Gastroesophageal sphincter (tissue), 4 donors: ENCODE data around the gene MACC1. TPM values are rescaled to one million over a fixed set of nuclear protein-coding genes. Genes with fewer than 3 reads are reported as not detected.
A peak's percentile ranks its signal among the peaks of the same experiment; 100 is the strongest.

Source experiments
- ATAC-seq: fragments of 150-250 bp; one replicate; pipeline ENCODE4 v1.9.1; 2016; ENCODE audit warnings: mild to moderate bottlenecking, moderate library complexity
- H3K27ac ChIP-seq, 4 donors: fragments of 200-600 bp; sonication (generic) in 3 of 4; 1 replicate in 3 of 4; 2 replicates in 1 of 4; pipeline ENCODE4 v1.5.1; 2016 to 2019
- H3K27me3 ChIP-seq: fragments of 200-600 bp; sonication (generic); one replicate; pipeline ENCODE4 v1.5.1; 2019
- H3K36me3 ChIP-seq, 2 donors: fragments of 200-600 bp; sonication (generic); one replicate each; pipeline ENCODE4 v1.5.1; 2019; ENCODE audit warnings: control low read depth in 1 of 2
- H3K4me1 ChIP-seq, 3 donors: fragments of 200-600 bp; sonication (generic); 1 replicate in 2 of 3; 2 replicates in 1 of 3; pipeline ENCODE4 v1.5.1; 2016 to 2019; ENCODE audit warnings: control low read depth in 2 of 3
- H3K4me3 ChIP-seq, 2 donors: fragments of 200-600 bp; sonication (generic); one replicate each; pipeline ENCODE4 v1.5.1; 2019; ENCODE audit warnings: mild to moderate bottlenecking in 1 of 2, moderate library complexity in 1 of 2
- H3K9me3 ChIP-seq, 3 donors: fragments of 200-600 bp; sonication (generic); one replicate each; pipeline ENCODE4 v1.5.1; 2017 to 2019; ENCODE audit warnings: control low read depth in 2 of 3
- EP300 ChIP-seq: sonication (generic); formaldehyde crosslinking; IDR thresholded peaks from one replicate; pipeline ENCODE4 v1.6.1; 2017; ENCODE audit warnings: antibody characterized with exemption, mild to moderate bottlenecking
- POLR2A ChIP-seq, 2 donors: fragments of 450-650 bp; IDR thresholded peaks; one replicate each; pipeline ENCODE4 v1.6.1; 2017; ENCODE audit warnings: antibody characterized with exemption in 2 of 2, mild to moderate bottlenecking in 2 of 2, moderate library complexity in 1 of 2
- POLR2AphosphoS5 ChIP-seq: sonication (generic); formaldehyde crosslinking; IDR thresholded peaks from one replicate; pipeline ENCODE4 v1.6.1; 2017; ENCODE audit warnings: antibody characterized with exemption
- WGBS, 2 donors: methylation state at CpG; one replicate each; pipeline ENCODE4 v1.1.5; 2018; ENCODE audit warnings: low coverage in 1 of 2; 5-methylcytosine and 5-hydroxymethylcytosine counted together
- total RNA-seq, 4 donors: library from RNA; depleted of rRNA; stranded (reverse); fragments of >200 nt; gene quantifications; one replicate each; pipeline ENCODE4 v1.1.0, GENCODE V29; 2016
- TF ChIP-seq, protein P1 (sequence below), 4 experiments: fragments of 200-600 bp in 2 of 4; fragments of 450-650 bp in 2 of 4; sonication (generic) in 1 of 4; IDR thresholded peaks; one replicate each; pipeline ENCODE4 v1.5.1; 2017 to 2019; ENCODE audit warnings: antibody characterized with exemption in 4 of 4, mild to moderate bottlenecking in 2 of 4, moderate library complexity in 2 of 4

The MACC1 gene
- total RNA-seq, 4 donors from 2014 or later: under 0.01 to 2.9 (median 0.25) TPM

DNA sequence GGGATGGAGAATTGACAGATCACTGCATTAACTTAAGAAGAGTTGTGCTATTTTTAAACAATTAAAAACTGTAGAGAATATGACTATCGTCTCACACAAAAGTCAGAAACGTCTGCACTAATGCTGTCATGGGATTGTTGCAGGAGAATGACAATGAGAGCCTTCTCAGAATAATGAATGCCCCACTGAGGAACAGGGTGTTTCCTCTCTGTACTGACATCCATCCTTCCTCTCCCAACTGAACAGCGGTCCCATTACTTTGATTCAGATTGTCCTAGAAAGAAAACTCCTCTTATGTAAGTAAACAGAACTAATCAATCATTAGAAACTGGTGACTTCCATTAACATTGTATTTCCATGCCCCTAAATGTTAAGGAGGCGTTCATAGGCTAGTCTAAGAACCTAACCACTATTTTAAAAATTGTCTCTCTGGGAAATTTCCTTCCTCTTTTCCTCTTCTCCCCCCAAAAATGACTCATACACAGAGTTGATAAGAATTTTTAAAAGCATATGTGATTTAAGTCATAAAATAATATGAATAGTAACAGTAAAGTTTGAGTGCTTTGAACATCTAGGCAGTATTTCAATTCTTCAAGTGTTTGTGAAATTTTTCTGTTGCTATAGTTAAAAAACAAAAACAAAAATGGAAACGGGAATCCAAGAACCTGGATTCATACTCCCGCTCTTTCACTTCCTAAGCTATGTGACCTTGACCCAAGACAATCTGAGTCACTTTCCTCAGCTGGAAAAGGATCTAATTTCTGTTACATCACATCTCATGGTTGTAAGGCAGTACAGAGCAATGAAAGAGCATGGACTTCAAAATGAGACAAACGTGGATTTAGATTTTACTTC, 12.7 kb upstream of the MACC1 start:
- TF ChIP-seq POLR2A (IDR thresholded peaks at IDR 0.05): no peak
- TF ChIP-seq POLR2AphosphoS5: peak; percentile 18
- TF ChIP-seq EP300: no peak
- no peaks in the 10 kb centered on the region for H3K27me3 ChIP-seq
- H3K9me3 ChIP-seq: no peaks in the 10 kb centered on the region
- 35 to 48% methylated on average over 7 of the region's 7 CpGs for WGBS, 2 donors
- peak; percentile 86 for ATAC-seq
- H3K4me3 ChIP-seq: no peak overlapping the region
- H3K4me1 ChIP-seq: no peaks in the 10 kb centered on the region
- H3K36me3 ChIP-seq: no peaks in the 10 kb centered on the region
- peak overlapping the region in 1 of 4 donors; percentile 21 for H3K27ac ChIP-seq

DNA sequence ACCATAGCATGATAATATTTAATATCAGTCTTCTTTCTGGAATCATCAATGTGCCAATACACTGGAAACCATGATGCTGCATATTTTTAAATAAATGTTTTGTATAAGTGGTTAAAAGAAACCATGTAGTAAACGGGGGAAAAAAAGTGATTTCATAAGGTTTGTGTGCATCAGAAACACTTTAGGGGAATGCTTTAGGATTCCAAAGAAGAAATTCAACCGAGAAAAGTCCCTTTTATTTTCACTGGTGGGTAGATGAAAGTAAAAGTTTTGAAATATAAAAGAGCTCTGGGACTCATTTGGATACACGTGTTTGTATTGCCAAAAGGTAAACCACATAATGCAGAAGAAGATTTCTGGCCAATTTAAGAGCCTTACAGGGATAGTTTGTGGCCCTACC, 11.9 kb upstream of the MACC1 start:
- Histone ChIP-seq H3K36me3 (no peaks in the 10 kb centered on the region), H3K9me3 (no peaks in the 10 kb centered on the region), H3K4me1 (no peaks in the 10 kb centered on the region), H3K4me3 (no peak overlapping the region), H3K27ac (no peak overlapping the region), H3K27me3 (no peaks in the 10 kb centered on the region)
- TF ChIP-seq, protein P1, sequence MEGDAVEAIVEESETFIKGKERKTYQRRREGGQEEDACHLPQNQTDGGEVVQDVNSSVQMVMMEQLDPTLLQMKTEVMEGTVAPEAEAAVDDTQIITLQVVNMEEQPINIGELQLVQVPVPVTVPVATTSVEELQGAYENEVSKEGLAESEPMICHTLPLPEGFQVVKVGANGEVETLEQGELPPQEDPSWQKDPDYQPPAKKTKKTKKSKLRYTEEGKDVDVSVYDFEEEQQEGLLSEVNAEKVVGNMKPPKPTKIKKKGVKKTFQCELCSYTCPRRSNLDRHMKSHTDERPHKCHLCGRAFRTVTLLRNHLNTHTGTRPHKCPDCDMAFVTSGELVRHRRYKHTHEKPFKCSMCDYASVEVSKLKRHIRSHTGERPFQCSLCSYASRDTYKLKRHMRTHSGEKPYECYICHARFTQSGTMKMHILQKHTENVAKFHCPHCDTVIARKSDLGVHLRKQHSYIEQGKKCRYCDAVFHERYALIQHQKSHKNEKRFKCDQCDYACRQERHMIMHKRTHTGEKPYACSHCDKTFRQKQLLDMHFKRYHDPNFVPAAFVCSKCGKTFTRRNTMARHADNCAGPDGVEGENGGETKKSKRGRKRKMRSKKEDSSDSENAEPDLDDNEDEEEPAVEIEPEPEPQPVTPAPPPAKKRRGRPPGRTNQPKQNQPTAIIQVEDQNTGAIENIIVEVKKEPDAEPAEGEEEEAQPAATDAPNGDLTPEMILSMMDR (IDR thresholded peaks at IDR 0.05): no peak
- TF ChIP-seq POLR2AphosphoS5: no peak
- TF ChIP-seq EP300: no peak
- TF ChIP-seq POLR2A (IDR thresholded peaks at IDR 0.05): no peak
- ATAC-seq: no peak
- WGBS, 2 donors: 84 to 100% methylated on average over 1 to 3 of the region's 3 CpGs

DNA sequence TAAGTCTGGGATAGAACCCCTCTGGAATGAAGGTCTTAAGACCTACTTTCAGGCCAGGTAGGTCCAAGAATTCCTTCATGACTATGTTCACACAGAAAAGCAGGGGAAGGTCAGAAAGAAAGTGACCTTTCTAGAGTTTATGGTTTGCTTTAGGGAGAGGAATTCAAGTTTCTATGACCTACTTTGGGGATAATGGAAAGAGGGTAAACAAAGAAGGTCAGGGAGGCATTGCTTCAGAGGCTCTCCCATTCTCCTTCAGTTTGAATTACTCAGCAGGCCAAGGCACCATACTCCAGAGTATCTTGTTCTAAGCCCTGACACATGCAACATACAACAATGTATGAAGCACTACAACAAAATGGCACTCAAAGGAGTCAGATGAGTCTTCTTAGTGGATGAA, 11.5 kb upstream of the MACC1 start:
- TF ChIP-seq POLR2A (IDR thresholded peaks at IDR 0.05): no peak
- no peak for TF ChIP-seq POLR2AphosphoS5
- TF ChIP-seq, protein P1 (IDR thresholded peaks at IDR 0.05): no peak
- no peak for TF ChIP-seq EP300
- no peaks in the 10 kb centered on the region for H3K27me3 ChIP-seq
- H3K27ac ChIP-seq: no peak overlapping the region
- no peak overlapping the region for H3K4me3 ChIP-seq
- no peak for ATAC-seq
- H3K36me3 ChIP-seq: no peaks in the 10 kb centered on the region
- H3K4me1 ChIP-seq: no peaks in the 10 kb centered on the region
- no peaks in the 10 kb centered on the region for H3K9me3 ChIP-seq

DNA sequence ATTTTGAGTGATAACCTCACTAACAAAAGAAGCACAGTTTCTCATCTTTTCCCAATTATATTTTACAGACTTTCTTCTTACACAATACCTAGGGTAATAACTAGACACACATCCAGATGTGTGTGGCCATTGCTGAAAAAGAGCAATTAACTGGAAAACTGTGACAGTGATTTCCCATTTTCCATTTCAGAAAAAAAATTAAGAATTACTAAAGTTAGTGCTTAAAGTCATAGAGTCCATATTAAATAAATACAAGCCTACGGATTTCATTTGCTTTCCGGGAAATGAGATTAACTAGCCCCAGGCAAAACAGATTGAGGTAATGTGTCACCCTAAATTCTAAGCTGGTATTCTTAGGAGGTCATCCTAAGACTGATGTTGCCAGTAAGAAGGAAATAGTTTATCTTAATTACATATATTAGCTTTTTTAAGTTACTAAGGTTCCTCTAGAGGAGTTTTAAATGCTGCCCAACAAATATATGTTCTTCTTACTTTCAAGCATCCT, 10.2 kb upstream of the MACC1 start:
- no peak overlapping the region for H3K27ac ChIP-seq
- H3K36me3 ChIP-seq: no peaks in the 10 kb centered on the region
- 73 to 88% methylated on average over 1 to 2 of the region's 2 CpGs for WGBS, 2 donors
- TF ChIP-seq POLR2AphosphoS5 (no peak), EP300 (no peak), POLR2A (IDR thresholded peaks at IDR 0.05) (no peak)
- TF ChIP-seq, protein P1 (IDR thresholded peaks at IDR 0.05): no peak
- H3K27me3 ChIP-seq: no peaks in the 10 kb centered on the region
- no peak overlapping the region for H3K4me3 ChIP-seq
- ATAC-seq: no peak
- H3K4me1 ChIP-seq: no peaks in the 10 kb centered on the region
- H3K9me3 ChIP-seq: no peaks in the 10 kb centered on the region

DNA sequence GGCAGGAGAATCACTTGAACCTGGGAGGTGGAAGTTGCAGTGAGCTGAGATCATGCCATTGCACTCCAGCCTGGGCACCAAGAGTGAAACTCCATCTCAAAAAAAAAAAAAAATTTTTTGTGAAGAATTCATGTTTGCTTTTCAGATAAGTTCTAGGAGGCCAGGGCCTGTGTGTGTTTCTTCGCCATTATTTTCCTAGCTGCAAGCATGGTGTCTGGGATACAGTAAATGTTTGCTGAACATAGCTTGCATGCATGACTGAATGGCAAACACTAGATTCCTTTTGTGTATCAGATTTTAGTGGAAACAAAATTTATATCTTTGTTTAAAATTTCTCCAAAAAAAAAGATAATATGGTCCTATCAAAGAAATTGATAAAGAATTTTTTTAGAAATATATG, 9.7 kb upstream of the MACC1 start:
- Histone ChIP-seq H3K27me3 (no peaks in the 10 kb centered on the region), H3K27ac (no peak overlapping the region), H3K4me1 (no peaks in the 10 kb centered on the region), H3K36me3 (no peaks in the 10 kb centered on the region), H3K4me3 (no peak overlapping the region), H3K9me3 (no peaks in the 10 kb centered on the region)
- TF ChIP-seq POLR2A (IDR thresholded peaks at IDR 0.05) (no peak), POLR2AphosphoS5 (no peak), EP300 (no peak)
- TF ChIP-seq, protein P1 (IDR thresholded peaks at IDR 0.05): no peak
- 0 to 42% methylated on average over 1 of the region's 1 CpG for WGBS, 2 donors
- ATAC-seq: no peak
